Lung (tissue), 12 donors: ENCODE measurements around the gene RPEL1. TPM values are rescaled to one million over a fixed set of nuclear protein-coding genes. Genes with fewer than 3 reads are reported as not detected.
"Not testable (repeated sequence)": the region's sequence is repeated elsewhere in the genome, so short reads cannot be mapped to it uniquely, and the experiment has no call there.

ENCODE experiments used
- ATAC-seq: fragments of 200-7000 bp; cut with Tn5 transposase; one replicate; pipeline ENCODE4 v1.9.1; 2020; ENCODE audit warnings: moderate number of reproducible peaks; ENCODE audit not compliant: insufficient read depth, low FRiP score
- DNase-seq, 3 donors: peaks; one replicate each; pipeline ENCODE4 v3.0.0-alpha.2; 2013 to 2017
- H3K27ac ChIP-seq, 2 donors: one replicate each; pipeline ENCODE4 v1.5.1; 2013; ENCODE audit warnings: mild to moderate bottlenecking in 2 of 2, moderate library complexity in 2 of 2, control low read depth in 1 of 2, inconsistent platforms in 1 of 2, low read depth in 1 of 2, low read length in 1 of 2
- H3K27me3 ChIP-seq, 3 donors: one replicate each; pipeline ENCODE4 v1.5.1; 2013; ENCODE audit warnings: low read length in 2 of 3; ENCODE audit not compliant: control insufficient read depth in 3 of 3, insufficient read depth in 3 of 3
- H3K36me3 ChIP-seq, 4 donors: one replicate each; pipeline ENCODE4 v1.5.1; 2013; ENCODE audit warnings: low read length in 4 of 4, mild to moderate bottlenecking in 1 of 4, moderate library complexity in 1 of 4; ENCODE audit not compliant: control insufficient read depth in 4 of 4, insufficient read depth in 4 of 4
- H3K4me1 ChIP-seq, 5 donors: one replicate each; pipeline ENCODE4 v1.5.1; 2013; ENCODE audit warnings: low read length in 5 of 5, mild to moderate bottlenecking in 2 of 5, moderate library complexity in 1 of 5; ENCODE audit not compliant: control insufficient read depth in 5 of 5, insufficient read depth in 5 of 5
- H3K4me3 ChIP-seq: one replicate; pipeline ENCODE4 v1.5.1; 2013; ENCODE audit warnings: mild to moderate bottlenecking, control low read depth, moderate library complexity
- H3K9ac ChIP-seq, 2 donors: one replicate each; pipeline ENCODE4 v1.5.1; 2013; ENCODE audit warnings: low read length in 2 of 2, control low read depth in 1 of 2; ENCODE audit not compliant: insufficient read depth in 1 of 2
- H3K9me3 ChIP-seq, 4 donors: one replicate each; pipeline ENCODE4 v1.5.1; 2013; ENCODE audit warnings: low read length in 3 of 4, mild to moderate bottlenecking in 1 of 4, moderate library complexity in 1 of 4; ENCODE audit not compliant: control insufficient read depth in 4 of 4, insufficient read depth in 3 of 4
- WGBS, 2 donors: extraction: QIAGEN DNeasy Blood & Tissue Kit; methylation state at CpG; one replicate each; pipeline ENCODE4 v1.1.7; 2013; 5-methylcytosine and 5-hydroxymethylcytosine counted together
- polyA plus RNA-seq, 2 donors: library from polyadenylated mRNA; stranded (reverse); fragments of 200-250 nt; gene quantifications; one replicate each; pipeline ENCODE4 v1.2.1, GENCODE V29; 2013
- total RNA-seq, 2 donors: library from RNA; depleted of rRNA in 1 of 2; stranded (reverse); fragments of >200 nt in 1 of 2; gene quantifications; one replicate each; pipeline ENCODE4 v1.2.1, GENCODE V29; 2014 to 2021
- TF ChIP-seq, protein P1 (sequence below): IDR thresholded peaks from 2 replicates; pipeline ENCODE4 v1.5.1; 2012; ENCODE audit warnings: mild to moderate bottlenecking; ENCODE audit errors: control extremely low read depth, extremely low read depth
- donor health status: control.
- donor health status: control.
- donor health status: Bipolar disorder and iron deficiency.
- donor health status: healthy.
- donor health status: DM: yes; HTN: yes; CAD: no.

Gene RPEL1
- total and polyA plus RNA-seq, 4 donors = not detected

DNA sequence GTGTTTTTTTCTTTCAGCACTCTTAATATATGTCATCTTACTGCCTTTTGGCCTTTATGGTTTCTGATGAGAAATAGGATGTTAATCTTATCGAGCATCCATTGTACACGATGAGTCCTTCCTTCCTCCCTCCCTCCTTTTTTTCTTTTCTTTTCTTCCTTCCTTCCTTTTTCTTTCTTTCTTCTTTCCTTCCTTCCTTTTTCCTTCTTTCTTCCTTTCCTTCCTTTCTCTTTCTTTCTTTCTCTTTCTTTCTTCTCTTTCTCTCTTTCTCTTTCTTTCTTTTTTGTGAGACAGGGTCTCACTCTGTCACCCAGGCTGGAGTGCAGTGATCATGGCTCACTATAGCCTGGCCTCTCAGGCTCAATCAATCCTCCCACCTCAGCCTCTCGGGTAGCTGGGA, 8.4 kb downstream of the RPEL1 start:
- ATAC-seq = no peak
- 63 to 64% methylated on average over 3 of the region's 3 CpGs for WGBS, 2 donors

DNA sequence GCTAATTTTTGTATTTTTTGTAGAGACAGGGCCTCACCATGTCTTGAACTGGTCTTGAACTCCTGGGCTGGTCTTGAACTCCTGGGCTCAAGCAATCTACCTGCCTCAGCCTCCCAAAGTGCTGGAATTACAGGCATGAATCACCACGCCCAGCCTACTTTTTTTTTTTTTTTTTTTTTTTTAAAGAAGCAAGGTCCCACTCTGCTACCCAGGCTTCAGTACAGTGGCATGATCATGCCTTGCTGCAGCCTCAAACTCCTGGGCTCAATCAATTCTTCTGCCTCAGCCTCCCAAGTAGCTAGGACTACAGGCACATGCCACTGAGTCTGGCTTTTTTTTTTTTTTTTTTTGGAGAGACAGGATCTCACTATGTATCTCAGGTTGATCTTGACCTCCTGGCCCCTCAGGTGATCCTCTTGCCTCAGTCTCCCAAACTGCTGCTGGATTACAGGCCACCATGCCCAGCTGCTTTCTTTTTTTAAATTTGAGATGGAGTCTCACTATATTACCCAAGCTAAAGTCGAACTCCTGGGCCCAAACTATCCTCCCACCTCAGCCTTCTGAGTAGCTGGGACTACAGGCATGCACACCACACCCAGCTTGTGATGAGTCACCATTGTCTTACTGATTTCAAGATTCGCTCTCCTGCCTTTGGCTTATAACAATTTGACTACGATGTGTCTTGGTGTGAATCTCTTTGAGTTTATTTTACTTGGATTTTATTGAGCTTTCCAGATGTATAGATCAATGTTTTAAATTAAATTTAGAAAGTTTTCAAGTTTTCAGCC, 9.0 kb downstream of the RPEL1 start:
- Histone ChIP-seq H3K4me1 (no peaks in the 10 kb centered on the region), H3K27me3 (no peaks in the 10 kb centered on the region), H3K9ac (no peak overlapping the region), H3K4me3 (no peak overlapping the region), H3K36me3 (no peaks in the 10 kb centered on the region), H3K27ac (no peak overlapping the region), H3K9me3 (no peaks in the 10 kb centered on the region)
- ATAC-seq (no peak), DNase-seq (no peak)
- TF ChIP-seq, protein P1, sequence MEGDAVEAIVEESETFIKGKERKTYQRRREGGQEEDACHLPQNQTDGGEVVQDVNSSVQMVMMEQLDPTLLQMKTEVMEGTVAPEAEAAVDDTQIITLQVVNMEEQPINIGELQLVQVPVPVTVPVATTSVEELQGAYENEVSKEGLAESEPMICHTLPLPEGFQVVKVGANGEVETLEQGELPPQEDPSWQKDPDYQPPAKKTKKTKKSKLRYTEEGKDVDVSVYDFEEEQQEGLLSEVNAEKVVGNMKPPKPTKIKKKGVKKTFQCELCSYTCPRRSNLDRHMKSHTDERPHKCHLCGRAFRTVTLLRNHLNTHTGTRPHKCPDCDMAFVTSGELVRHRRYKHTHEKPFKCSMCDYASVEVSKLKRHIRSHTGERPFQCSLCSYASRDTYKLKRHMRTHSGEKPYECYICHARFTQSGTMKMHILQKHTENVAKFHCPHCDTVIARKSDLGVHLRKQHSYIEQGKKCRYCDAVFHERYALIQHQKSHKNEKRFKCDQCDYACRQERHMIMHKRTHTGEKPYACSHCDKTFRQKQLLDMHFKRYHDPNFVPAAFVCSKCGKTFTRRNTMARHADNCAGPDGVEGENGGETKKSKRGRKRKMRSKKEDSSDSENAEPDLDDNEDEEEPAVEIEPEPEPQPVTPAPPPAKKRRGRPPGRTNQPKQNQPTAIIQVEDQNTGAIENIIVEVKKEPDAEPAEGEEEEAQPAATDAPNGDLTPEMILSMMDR = no peak
- WGBS, 2 donors = 75 to 88% methylated on average over 4 of the region's 4 CpGs

More for the DNA sequence above, 8.4 kb downstream of the RPEL1 start:
- Histone ChIP-seq H3K4me3 (no peak overlapping the region), H3K27me3 (no peaks in the 10 kb centered on the region), H3K9me3 (no peaks in the 10 kb centered on the region), H3K27ac (no peak overlapping the region), H3K4me1 (no peaks in the 10 kb centered on the region), H3K9ac (no peak overlapping the region), H3K36me3 (no peaks in the 10 kb centered on the region)
- TF ChIP-seq, protein P1 = no peak
- DNase-seq = no peak

DNA sequence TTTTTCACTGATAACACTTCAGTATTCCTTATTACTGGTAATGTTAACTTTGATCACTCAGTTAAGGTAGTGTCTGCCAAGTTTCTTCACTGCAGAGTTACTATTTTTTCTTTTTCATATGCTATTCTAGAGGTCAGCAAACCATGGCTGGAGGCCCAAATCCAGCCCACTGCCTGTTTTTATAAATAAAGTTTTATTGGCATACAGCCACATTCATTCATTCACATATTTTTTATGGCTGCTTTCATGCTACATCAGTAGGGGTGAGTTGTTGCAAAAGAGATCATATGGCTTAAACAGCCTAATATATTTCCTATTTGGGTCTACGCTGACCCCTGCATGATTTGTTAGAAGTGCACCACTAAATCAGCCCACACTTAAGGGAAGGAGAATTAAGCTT, 10.9 kb downstream of the RPEL1 start:
- DNase-seq (no peak), ATAC-seq (no peak)
- no peak overlapping the region for H3K4me3 ChIP-seq
- no peaks in the 10 kb centered on the region for H3K27me3 ChIP-seq
- H3K9ac ChIP-seq = no peak overlapping the region
- no peak overlapping the region for H3K27ac ChIP-seq
- no peaks in the 10 kb centered on the region for H3K36me3 ChIP-seq
- H3K4me1 ChIP-seq = no peaks in the 10 kb centered on the region
- no peaks in the 10 kb centered on the region for H3K9me3 ChIP-seq
- TF ChIP-seq, protein P1 = no peak
- WGBS, 2 donors = 95 to 98% methylated on average over 1 of the region's 1 CpG

DNA sequence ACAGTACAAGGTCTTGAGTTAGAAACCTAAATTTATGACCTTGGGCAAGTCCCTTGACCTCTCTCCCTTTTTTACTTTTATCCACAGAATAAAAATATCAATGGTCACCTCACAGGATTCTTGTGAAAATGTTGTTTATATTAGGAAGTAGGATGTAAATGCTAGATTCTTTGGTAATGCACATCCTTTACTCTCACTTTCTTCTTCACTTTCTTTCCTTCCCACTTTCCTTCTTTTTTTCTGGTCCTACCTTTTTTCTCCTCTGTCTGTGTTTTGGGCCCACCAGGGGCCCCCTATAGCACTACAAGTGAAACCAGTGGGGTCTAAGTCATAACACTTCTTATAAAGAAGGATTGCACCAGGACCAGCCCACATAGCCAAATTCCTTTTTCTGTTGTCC, 12.1 kb downstream of the RPEL1 start:
- Histone ChIP-seq H3K27me3 (peaks cover 0 to 4% (median 0%) of the 10 kb centered on the region in 3 donors), H3K9ac (no peak overlapping the region), H3K27ac (no peak overlapping the region), H3K36me3 (no peaks in the 10 kb centered on the region), H3K4me3 (no peak overlapping the region), H3K4me1 (no peaks in the 10 kb centered on the region), H3K9me3 (no peaks in the 10 kb centered on the region)
- DNase-seq = no peak
- TF ChIP-seq, protein P1 = no peak
- no peak for ATAC-seq

DNA sequence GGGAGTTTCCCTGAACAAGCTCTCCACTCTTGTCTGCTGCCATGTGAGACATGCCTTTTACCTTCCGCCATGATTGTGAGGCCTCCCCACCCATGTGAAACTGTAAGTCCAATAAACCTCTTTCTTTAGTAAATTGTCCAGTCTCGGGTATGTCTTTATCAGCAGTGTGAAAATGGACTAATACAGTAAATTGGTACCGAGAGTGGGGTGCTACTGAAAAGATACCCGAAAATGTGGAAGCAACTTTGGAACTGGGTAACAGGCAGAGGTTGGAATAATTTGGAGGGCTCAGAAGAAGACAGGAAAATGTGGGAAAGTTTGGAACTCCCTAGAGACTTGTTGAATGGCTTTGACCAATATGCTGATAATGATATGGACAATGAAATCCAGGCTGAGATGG, 13.2 kb downstream of the RPEL1 start:
- ATAC-seq, DNase-seq, H3K27me3 ChIP-seq, H3K4me3 ChIP-seq, H3K4me1 ChIP-seq, H3K36me3 ChIP-seq, H3K9ac ChIP-seq, H3K9me3 ChIP-seq, H3K27ac ChIP-seq: not testable (repeated sequence)
- WGBS, 2 donors = 91 to 95% methylated on average over 4 of the region's 4 CpGs
